ENCODE data around the gene P3H4. TPM values are rescaled to one million over a fixed set of nuclear protein-coding genes. Genes with fewer than 3 reads are reported as not detected.
A peak's percentile ranks its signal among the peaks of the same experiment; 100 is the strongest.

The P3H4 gene
- total RNA-seq, 2 donors from 2014 or later, result 15.8 to 19.6 TPM

DNA sequence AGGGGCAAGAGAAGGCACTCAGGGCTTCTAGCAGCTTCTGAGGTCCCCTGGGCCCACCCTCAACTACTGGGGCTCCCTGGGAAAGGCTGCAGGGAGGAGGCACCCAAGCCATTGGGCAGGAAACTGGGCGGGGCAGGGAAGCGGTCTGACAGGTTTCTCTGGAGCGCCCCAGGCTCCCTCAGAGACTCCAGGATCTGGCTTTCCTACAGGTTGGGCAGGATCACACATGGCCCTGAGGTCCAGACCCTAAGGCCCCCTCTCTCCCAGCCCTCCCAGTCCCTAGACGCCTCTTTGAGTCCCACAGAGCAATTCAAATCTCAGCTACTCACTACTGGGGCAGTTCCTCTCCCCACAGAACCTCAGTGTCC is 39.5 kb downstream of the P3H4 start:
- TF ChIP-seq POLR2AphosphoS5 (IDR thresholded peaks at IDR 0.05), result peak; percentile 85
- TF ChIP-seq, protein P1, sequence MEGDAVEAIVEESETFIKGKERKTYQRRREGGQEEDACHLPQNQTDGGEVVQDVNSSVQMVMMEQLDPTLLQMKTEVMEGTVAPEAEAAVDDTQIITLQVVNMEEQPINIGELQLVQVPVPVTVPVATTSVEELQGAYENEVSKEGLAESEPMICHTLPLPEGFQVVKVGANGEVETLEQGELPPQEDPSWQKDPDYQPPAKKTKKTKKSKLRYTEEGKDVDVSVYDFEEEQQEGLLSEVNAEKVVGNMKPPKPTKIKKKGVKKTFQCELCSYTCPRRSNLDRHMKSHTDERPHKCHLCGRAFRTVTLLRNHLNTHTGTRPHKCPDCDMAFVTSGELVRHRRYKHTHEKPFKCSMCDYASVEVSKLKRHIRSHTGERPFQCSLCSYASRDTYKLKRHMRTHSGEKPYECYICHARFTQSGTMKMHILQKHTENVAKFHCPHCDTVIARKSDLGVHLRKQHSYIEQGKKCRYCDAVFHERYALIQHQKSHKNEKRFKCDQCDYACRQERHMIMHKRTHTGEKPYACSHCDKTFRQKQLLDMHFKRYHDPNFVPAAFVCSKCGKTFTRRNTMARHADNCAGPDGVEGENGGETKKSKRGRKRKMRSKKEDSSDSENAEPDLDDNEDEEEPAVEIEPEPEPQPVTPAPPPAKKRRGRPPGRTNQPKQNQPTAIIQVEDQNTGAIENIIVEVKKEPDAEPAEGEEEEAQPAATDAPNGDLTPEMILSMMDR (IDR thresholded peaks at IDR 0.05), result peak in 1 of 4 experiments; percentile 28
- no peak for TF ChIP-seq POLR2A (IDR thresholded peaks at IDR 0.05)
- Histone ChIP-seq H3K27me3 (replicated peaks; ENCODE audit: insufficient read depth) (no peaks in the 10 kb centered on the region), H3K4me3 (no peak overlapping the region), H3K4me1 (replicated peaks) (peaks cover 48% of the 10 kb centered on the region), H3K27ac (peak overlapping the region; percentile 83 to 88), H3K9me3 (no peaks in the 10 kb centered on the region), H3K36me3 (peaks cover 7 to 16% of the 10 kb centered on the region in 2 donors)
- WGBS, result 39% methylated on average over 2 of the region's 4 CpGs
- DNase-seq (ENCODE audit: low spot score), result peak; percentile 88
- intact Hi-C loops (cut with DNase I), result no loop called here

DNA sequence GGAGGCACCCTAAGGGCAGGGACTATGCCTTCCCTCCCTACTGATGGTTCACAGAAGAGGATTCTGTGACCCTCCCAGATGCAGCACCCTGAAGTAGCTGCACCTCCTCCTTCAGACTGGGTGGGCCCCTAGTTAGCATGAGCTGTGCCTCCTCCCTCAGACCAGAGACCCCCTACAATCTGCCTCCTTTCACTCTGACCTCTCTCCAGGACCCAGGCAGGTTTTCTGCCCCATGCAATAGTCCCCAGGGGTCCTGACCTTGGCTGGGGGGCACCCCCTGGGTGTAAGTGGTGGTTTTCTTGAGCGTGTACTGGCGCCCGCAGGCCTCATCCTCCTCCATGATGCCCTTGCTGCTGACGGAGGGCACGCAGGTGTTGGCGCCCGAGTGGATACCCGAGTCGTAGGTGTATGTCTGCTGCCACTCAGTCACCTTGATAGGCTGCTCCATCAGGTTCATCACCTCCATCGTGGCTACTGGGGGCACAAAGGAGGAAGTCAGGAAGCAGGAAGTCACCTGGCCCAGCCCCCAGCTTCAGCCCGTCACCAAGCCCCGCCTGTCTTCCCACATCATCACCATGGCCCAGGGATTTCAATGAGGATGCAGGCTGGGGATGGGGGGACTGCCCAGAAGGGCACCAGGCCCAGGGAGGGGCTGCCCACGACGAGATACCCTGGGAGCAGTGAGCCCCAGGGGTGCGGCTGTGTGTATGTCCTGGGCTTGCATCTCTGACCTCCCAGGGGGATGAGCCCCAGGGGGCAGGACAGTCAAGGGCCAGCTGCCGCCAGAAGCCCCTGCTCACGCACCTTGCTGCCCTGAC is 40.2 kb downstream of the P3H4 start:
- no peaks in the 10 kb centered on the region for H3K27me3 ChIP-seq (replicated peaks; ENCODE audit: insufficient read depth)
- no peak overlapping the region for H3K4me3 ChIP-seq
- peaks cover 10 to 18% of the 10 kb centered on the region in 2 donors for H3K36me3 ChIP-seq
- no peak for DNase-seq (ENCODE audit: low spot score)
- H3K9me3 ChIP-seq, result no peaks in the 10 kb centered on the region
- H3K27ac ChIP-seq, result peak overlapping the region; percentile 83 to 88
- H3K4me1 ChIP-seq (replicated peaks), result peaks cover 42% of the 10 kb centered on the region
- TF ChIP-seq, protein P1 (IDR thresholded peaks at IDR 0.05), result no peak
- TF ChIP-seq POLR2A (IDR thresholded peaks at IDR 0.05), result no peak
- TF ChIP-seq POLR2AphosphoS5 (IDR thresholded peaks at IDR 0.05), result no peak
- 76% methylated on average over 17 of the region's 17 CpGs for WGBS
- intact Hi-C loops (cut with DNase I), result no loop called here

DNA sequence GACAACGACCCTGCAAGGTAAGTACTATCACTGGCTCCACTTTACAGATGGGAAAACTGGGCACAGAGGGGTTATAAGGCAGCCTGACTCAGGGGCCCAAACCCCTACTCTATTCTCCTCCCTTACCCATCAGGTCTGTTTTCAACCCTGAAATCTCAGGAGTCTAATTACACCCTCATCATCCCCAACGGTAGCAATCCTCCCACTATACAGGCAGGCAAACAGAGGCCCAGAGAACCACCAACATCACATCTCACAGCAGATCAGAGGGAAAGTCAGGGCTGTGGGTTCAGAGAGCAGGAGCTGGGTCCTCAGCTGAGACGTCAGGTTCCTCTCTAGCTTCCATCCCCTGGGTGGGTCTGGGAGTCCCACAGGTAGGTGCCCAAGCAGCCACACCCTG is 41.8 kb downstream of the P3H4 start:
- DNase-seq (ENCODE audit: low spot score), result no peak
- peaks cover 26% of the 10 kb centered on the region for H3K4me1 ChIP-seq (replicated peaks)
- no peak overlapping the region for H3K27ac ChIP-seq
- WGBS, result 69% methylated on average over 3 of the region's 3 CpGs
- no peaks in the 10 kb centered on the region for H3K27me3 ChIP-seq (replicated peaks; ENCODE audit: insufficient read depth)
- peaks cover 10 to 21% of the 10 kb centered on the region in 2 donors for H3K36me3 ChIP-seq
- TF ChIP-seq POLR2A (IDR thresholded peaks at IDR 0.05), result no peak
- intact Hi-C loops (cut with DNase I), result no loop called here
- H3K4me3 ChIP-seq, result no peak overlapping the region
- H3K9me3 ChIP-seq, result no peaks in the 10 kb centered on the region

DNA sequence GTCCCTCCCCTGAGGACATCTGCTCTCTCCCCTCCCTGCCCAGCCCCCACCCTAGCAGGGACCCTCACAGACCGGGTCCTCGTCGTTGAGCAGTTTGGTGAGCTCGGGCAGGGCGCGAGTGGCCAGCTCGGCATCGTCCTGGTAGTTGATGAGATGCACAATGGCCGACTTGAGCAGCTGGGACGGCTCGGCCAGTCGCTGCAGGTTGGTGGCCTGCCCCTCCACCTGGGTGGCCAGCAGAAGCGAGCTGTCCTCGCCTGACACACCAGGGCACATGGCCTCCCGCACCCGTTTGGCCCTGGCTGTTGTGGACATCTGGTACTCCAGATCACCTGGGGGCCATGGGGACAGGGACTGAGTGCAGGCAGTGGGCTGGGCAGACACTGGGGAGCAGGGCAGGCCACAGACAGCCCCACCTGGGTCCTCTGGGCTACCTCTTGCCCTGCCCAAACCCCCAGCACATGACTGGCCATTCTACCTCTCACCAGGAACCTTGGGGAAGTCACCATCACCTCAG is 42.3 kb downstream of the P3H4 start:
- TF ChIP-seq, protein P1 (IDR thresholded peaks at IDR 0.05), result no peak
- TF ChIP-seq POLR2AphosphoS5 (IDR thresholded peaks at IDR 0.05), result no peak
- TF ChIP-seq POLR2A (IDR thresholded peaks at IDR 0.05), result no peak
- H3K4me1 ChIP-seq (replicated peaks), result peaks cover 22% of the 10 kb centered on the region
- H3K27me3 ChIP-seq (replicated peaks; ENCODE audit: insufficient read depth), result no peaks in the 10 kb centered on the region
- intact Hi-C loops (cut with DNase I), result no loop called here
- DNase-seq (ENCODE audit: low spot score), result no peak
- WGBS, result 86% methylated on average over 16 of the region's 16 CpGs
- H3K4me3 ChIP-seq, result no peak overlapping the region
- peaks cover 10 to 21% of the 10 kb centered on the region in 2 donors for H3K36me3 ChIP-seq
- no peak overlapping the region for H3K27ac ChIP-seq
- no peaks in the 10 kb centered on the region for H3K9me3 ChIP-seq

DNA sequence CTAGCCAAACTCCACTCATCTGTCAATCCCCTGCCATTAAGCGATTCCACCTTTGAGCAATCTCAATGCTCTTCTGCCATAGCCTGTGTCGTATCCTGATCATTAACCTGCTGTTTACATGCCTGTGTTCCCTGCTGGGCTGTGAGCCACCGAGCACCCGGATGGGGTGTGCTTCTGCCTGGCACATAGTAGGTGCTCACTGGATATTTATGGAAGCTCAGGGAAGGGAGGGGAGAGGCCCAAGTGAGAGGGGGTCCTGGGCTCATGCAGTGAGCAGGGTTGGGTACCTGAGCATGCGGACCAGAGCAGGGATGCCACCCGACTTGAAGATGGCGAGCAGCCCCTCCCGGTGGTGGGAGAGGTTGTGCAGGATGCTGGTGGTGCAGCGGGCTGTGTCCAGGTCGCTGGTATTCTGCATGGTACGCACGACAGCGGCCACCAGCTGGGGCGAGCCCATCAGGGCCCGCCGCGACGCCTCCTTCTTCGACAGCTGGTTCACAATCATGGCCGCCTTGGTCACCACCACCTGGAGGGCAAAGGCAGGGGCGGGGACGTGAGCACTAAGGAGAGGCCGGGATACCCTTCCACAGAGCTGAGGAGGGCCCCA is 43.0 kb downstream of the P3H4 start:
- Histone ChIP-seq H3K4me1 (replicated peaks) (peaks cover 22% of the 10 kb centered on the region), H3K27ac (no peak overlapping the region), H3K4me3 (no peak overlapping the region), H3K9me3 (no peaks in the 10 kb centered on the region), H3K27me3 (replicated peaks; ENCODE audit: insufficient read depth) (no peaks in the 10 kb centered on the region), H3K36me3 (peaks cover 10 to 24% of the 10 kb centered on the region in 2 donors)
- DNase-seq (ENCODE audit: low spot score), result no peak
- no peak for TF ChIP-seq POLR2AphosphoS5 (IDR thresholded peaks at IDR 0.05)
- TF ChIP-seq POLR2A (IDR thresholded peaks at IDR 0.05), result no peak
- TF ChIP-seq, protein P1 (IDR thresholded peaks at IDR 0.05), result no peak
- 90% methylated on average over 23 of the region's 23 CpGs for WGBS
- intact Hi-C loops (cut with DNase I), result no loop called here
